Hindlimb muscle (tissue), 1 donor: ENCODE results near the gene CD83. TPM values are rescaled to one million over a fixed set of nuclear protein-coding genes. Genes with fewer than 3 reads are reported as not detected.

Source experiments
- DNase-seq: peaks from one replicate; pipeline ENCODE4 v3.0.0-alpha.2; 2013
- polyA plus RNA-seq: library from polyadenylated mRNA; unstranded; fragments of 120-200 nt; gene quantifications from one replicate; pipeline ENCODE4 v1.2.1, GENCODE V29; 2013; ENCODE audit not compliant: insufficient read length

The CD83 gene
- polyA plus RNA-seq, 1 donor = 10.3 TPM

DNA sequence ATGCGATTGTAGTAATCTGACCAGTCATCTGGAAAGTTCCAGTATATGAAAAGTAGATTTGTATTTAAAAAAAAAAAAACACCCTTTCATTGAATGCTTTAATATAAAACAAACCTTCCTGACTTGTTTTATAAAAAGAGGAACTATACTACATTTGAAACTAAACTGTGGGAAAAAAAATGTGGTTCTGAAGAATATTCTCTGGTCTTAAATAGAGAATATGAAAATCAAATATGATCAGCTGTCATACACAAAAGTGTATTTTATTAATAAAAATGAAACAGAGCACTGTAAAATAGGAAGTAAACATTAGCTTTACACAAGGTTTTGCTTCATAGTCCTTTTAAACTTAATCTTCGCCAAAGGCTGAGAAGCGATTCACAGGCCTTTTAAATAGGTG is 25.3 kb upstream of the CD83 start:
- no peak for DNase-seq

GRCh38 chr6:14092838-14093789 is 24.5 kb upstream of the CD83 start:
- peak; percentile 49 for DNase-seq

GRCh38 chr6:14094721-14095120 is 22.9 kb upstream of the CD83 start:
- no peak for DNase-seq

DNA sequence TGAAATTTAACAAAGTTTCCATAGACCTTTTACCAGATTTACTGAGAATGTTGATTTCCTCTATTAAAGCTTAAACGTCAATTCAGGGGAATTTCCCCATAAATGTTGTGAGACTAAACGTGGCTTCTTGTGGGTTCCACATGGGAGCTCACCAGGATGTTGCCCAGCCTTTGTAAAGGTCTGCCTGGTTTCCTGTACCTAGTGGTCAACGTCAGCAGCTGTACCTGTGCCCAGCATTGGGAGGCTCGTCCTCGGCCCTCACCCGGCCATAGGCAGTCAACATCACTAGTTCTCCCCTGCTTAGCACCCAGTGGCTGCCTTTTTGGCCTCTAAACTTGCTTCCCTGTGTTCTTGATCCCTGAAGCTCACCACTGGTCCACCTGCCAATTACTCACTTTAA is 22.1 kb upstream of the CD83 start:
- DNase-seq = no peak

DNA sequence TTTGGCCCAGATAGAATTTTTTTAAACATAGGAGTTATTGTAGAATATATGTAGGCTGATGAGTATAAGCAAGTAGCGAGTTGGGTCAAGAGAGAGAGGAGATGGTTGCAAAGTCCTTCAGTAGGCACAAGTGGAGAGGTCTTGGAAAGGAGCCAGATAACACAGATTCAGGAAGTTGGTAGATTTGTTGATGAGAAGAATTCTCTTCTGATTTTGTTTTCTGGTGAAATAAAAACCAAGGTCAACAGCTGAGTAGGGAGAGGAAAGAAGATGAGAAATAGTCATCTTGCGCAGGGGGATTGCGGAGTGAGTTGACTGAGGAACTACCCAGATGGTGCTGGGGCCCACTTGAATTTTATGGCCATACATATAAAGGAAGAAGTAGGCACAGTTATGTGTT is 17.4 kb upstream of the CD83 start:
- no peak for DNase-seq

DNA sequence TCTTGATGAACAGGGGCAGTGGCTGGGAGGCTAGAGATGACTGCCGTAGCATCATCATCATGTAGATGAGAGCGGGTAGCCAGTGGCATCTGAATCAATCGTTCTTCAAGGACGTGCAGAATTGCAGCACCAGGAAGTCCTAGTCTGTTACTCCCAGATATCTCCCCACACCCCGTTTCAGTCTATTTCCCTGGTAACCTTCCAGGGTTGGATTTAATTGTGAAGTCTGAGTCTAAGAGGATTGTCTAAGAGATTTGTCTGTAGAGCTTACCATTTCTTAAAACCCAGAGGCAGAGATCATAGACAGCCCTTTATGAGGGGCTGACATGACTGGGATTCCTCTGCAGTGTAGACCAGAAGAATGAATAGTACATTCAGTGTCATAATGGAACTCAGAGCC is 16.6 kb upstream of the CD83 start:
- DNase-seq = no peak

DNA sequence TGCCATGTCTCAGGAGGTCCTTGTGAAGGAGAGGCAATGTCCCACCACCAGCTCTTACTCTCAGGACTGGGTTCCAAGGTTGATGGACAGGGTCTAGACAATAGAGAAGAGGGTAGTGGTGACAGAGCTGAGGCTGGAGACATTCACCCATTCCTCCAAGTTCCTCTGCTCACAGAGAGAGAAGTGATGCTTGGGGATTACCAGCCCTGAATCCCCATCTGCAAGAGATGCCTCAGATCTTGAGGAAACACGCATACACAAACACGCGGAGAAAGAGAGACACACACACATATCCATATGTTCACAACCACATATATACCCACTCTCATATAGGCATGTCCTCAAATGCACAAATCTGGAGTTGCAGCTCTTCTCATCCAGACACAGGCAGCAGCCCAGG is 15.2 kb upstream of the CD83 start:
- no peak for DNase-seq

DNA sequence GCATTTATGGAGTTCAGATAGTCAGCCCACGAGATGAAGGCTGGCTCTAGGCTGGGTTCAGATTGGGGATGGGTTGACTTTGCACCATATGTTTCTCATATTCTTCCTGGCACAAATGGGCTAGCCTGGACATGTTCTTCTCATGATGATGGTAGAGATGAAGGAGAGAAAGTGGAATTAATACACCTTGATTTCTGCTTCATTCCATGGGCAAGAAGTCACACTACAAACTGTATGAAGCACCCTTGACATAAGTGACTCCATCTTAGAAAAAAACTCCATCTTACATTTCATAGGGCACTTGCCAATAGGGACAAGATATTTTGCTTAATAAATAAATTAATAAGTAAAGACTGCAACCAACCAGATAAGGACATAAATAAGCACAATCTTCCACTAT is 12.0 kb upstream of the CD83 start:
- DNase-seq = no peak

- DNase-seq = no peak
These were observed 10.6 kb upstream of the CD83 start for GRCh38 chr6:14107000-14107399.

- no peak for DNase-seq
These were observed 9.7 kb upstream of the CD83 start for GRCh38 chr6:14107711-14108494.

- no peak for DNase-seq
These were observed 8.8 kb upstream of the CD83 start for GRCh38 chr6:14108571-14109410.

GRCh38 chr6:14109411-14109826 is 8.2 kb upstream of the CD83 start:
- no peak for DNase-seq

DNA sequence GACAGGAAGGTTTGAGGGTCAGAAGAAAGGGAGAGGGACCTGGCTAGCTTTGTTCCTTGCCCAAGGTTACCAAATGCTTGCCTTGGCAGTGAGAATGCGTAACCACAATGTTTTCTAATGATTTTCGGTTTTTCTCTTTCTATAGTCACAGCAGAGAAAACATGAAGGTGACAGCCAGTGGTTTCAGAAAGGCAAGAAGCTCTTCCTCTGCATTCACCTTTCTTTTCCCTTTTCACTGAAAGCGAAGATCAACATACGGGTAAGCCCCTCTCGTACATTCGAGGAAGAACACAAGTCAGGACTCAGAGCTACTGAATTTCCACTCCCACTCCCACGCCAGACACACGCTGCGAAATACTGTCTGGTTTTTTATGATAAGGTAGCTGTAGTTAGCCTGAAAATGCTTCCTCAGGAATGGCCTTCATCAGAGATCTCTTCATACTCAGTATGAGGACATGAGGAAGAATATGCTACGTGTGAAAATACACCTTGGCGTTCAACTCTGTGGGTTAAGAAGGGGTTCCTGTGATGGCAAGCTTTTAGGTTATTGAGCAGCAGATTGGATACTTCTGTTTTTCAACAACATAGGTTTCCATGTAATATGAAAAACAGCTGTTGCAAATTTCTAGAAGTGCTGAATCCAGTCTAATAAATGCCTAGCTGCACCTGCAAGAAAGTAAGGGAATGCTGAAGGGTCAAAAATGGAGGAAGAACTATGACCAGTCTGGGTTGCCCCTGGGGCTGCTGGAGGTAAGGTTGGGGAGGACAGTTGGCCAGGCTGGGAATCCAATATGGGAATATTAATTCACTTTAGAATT is 7.4 kb upstream of the CD83 start:
- DNase-seq = no peak

- DNase-seq = no peak
These were observed 3.6 kb upstream of the CD83 start for GRCh38 chr6:14113976-14114375.

DNA sequence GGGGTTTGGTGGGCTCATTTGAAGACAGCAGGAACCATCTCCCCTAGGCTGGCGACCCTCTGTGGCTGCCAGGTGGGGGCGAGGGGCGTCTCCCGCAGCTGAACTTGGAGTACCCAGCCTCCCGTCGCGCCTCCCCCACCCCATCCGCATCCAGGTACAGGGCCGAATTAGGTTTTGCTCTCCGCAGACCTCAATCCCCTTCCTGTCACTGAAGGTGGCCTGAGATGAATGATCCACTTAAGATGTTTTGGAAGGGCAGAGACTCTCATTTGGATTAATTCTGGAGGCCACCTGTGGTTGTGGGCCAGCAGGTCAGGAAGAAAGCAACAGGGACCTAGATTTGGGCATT is 493 bp downstream of the CD83 start:
- no peak for DNase-seq

- no peak for DNase-seq
These were observed 874 bp downstream of the CD83 start for GRCh38 chr6:14118446-14118845.

GRCh38 chr6:14119784-14120183 is 2.2 kb downstream of the CD83 start:
- no peak for DNase-seq

DNA sequence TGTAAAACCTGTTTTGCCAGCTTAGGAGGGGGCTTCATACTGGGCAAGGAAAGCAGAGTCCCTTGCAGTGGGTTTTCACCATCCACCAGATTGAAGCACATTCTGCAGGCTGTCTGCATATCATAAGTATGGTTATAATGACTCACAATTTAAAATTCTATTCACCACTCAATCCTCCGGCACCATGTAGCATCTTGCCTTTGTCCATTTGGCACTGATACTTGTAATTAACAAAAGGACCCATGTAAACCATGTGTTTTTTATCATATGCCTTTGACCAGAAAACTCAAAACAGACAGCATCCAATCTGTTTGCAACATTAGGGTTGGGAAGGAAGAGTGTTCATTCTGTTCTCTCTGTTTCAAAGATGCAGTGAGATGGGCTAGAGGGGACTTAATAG is 3.0 kb downstream of the CD83 start:
- no peak for DNase-seq

GRCh38 chr6:14121936-14122344 is 4.4 kb downstream of the CD83 start:
- DNase-seq = no peak

- DNase-seq = no peak
These were observed 6.0 kb downstream of the CD83 start for GRCh38 chr6:14123386-14124111.

- no peak for DNase-seq
These were observed 7.8 kb downstream of the CD83 start for GRCh38 chr6:14125346-14125745.
